Activated CD4-positive, alpha-beta T cell treated with anti-CD3 and anti-CD28 coated beads, Interleukin-2, amount 10 ng/mL, durations not matched to agents 24 days and 14 days (primary cell): ENCODE data around the gene ATP2B2. TPM values are rescaled to one million over a fixed set of nuclear protein-coding genes. Genes with fewer than 3 reads are reported as not detected.

Experiments used
- DNase-seq: peaks from one replicate; pipeline ENCODE4 v3.0.0; 2022
- H3K27ac Mint-ChIP-seq: one replicate; pipeline ENCODE4 v1.8.0; 2022; ENCODE audit warnings: mild to moderate bottlenecking, mixed read lengths
- H3K27me3 Mint-ChIP-seq: one replicate; pipeline ENCODE4 v1.8.0; 2022; ENCODE audit warnings: mixed read lengths
- H3K36me3 Mint-ChIP-seq: one replicate; pipeline ENCODE4 v1.8.0; 2022; ENCODE audit warnings: low read depth, mild to moderate bottlenecking, mixed read lengths
- H3K4me1 Mint-ChIP-seq: one replicate; pipeline ENCODE4 v1.8.0; 2021; ENCODE audit warnings: mixed read lengths
- H3K4me3 Mint-ChIP-seq: one replicate; pipeline ENCODE4 v1.8.0; 2022; ENCODE audit warnings: mild to moderate bottlenecking, moderate library complexity, mixed read lengths
- H3K9me3 Mint-ChIP-seq: one replicate; pipeline ENCODE4 v1.8.0; 2021; ENCODE audit warnings: mixed read lengths
- intact Hi-C: fragments of 100-400 bp; cut with micrococcal nuclease; formaldehyde crosslinking; loops from one replicate; pipeline ENCODE4 v1.15.1; 2023
- total RNA-seq: library from RNA; stranded (reverse); gene quantifications from 2 replicates; pipeline ENCODE4 v1.2.3, GENCODE V29; 2022

ATP2B2 gene
- total RNA-seq, 1 donor from 2014 or later = not detected

GRCh38 chr3:10470120-10471053 is 35.0 kb downstream of the ATP2B2 start:
- Mint-ChIP-seq H3K27ac (no peak overlapping the region), H3K4me1 (peaks cover 4% of the 10 kb centered on the region), H3K9me3 (no peaks in the 10 kb centered on the region), H3K36me3 (no peaks in the 10 kb centered on the region), H3K27me3 (peaks cover 15% of the 10 kb centered on the region), H3K4me3 (no peak overlapping the region)
- DNase-seq = no peak
- intact Hi-C loops = no loop called here

DNA sequence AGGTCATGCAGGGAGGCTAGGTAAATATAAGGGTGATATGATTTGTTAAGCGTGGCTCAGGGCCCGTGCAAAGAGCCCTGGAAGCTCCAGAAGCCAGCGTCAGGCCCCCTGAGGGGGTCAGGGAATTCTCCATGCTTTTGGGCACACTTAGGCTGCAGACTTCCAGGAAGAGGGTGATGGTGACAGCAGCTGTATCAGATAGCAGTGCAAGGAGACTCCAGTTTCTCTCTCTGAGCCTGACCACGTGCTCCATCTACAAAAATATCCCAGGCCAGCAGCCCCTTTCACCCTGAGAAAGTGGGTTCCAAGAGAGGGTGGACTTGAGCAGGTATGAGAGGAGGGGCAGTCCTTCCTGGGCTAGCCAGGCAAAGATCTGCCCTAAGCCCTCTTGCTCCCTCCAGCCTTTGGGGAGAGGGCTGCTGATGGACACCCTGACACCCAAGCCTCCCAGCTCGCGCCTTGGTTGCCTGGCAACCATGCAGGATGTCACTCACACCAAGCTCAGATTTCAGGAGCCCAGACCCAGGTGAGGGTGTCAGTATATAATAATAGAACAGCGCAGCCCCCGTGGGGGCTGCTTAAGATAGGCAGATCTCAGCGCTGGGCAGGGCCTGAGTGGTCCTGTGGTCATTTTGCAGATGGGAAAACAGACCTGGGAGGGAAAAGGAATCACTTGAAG is 35.8 kb downstream of the ATP2B2 start:
- Mint-ChIP-seq H3K36me3 (no peaks in the 10 kb centered on the region), H3K4me3 (no peak overlapping the region), H3K27me3 (peaks cover 15% of the 10 kb centered on the region), H3K4me1 (peaks cover 4% of the 10 kb centered on the region), H3K27ac (no peak overlapping the region), H3K9me3 (no peaks in the 10 kb centered on the region)
- intact Hi-C loops = no loop called here
- no peak for DNase-seq

DNA sequence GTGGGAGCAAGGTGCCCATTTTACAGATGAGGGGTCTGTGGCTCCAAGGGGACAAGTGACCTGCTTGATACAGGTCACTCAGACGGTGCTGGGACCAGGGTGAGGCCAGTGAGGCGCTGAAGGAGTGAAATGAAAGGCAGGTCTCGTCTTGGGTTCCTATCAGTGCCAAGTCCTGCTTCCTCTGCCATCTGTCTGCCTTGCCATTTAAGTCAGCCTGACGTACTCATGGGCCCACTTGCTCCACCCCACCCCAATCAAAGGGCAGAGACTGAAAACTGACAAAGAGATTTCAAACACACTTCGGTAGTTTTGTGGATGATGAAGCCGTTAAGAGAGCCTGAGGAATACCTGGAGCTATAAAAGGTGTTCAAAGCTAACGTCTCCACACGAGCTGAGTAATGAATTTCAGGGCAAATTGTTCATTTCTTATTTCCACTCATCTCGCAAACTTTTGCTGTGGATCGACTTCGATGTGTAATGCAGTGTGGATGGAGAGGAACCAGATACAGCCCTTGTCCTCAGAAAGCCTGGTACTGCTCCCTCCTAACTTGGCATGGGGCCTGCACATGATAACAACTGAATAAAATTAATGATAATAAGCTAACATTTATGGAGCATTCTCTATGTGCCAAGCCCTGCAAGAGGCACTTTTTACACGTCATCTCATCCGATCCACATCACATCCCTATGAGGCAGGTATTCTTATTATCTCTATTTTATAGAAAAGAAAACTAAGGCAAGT is 36.6 kb downstream of the ATP2B2 start:
- H3K27ac Mint-ChIP-seq = no peak overlapping the region
- H3K9me3 Mint-ChIP-seq = no peaks in the 10 kb centered on the region
- intact Hi-C loops = no loop called here
- peaks cover 4% of the 10 kb centered on the region for H3K4me1 Mint-ChIP-seq
- no peaks in the 10 kb centered on the region for H3K36me3 Mint-ChIP-seq
- DNase-seq = no peak
- H3K4me3 Mint-ChIP-seq = no peak overlapping the region
- H3K27me3 Mint-ChIP-seq = peaks cover 15% of the 10 kb centered on the region

DNA sequence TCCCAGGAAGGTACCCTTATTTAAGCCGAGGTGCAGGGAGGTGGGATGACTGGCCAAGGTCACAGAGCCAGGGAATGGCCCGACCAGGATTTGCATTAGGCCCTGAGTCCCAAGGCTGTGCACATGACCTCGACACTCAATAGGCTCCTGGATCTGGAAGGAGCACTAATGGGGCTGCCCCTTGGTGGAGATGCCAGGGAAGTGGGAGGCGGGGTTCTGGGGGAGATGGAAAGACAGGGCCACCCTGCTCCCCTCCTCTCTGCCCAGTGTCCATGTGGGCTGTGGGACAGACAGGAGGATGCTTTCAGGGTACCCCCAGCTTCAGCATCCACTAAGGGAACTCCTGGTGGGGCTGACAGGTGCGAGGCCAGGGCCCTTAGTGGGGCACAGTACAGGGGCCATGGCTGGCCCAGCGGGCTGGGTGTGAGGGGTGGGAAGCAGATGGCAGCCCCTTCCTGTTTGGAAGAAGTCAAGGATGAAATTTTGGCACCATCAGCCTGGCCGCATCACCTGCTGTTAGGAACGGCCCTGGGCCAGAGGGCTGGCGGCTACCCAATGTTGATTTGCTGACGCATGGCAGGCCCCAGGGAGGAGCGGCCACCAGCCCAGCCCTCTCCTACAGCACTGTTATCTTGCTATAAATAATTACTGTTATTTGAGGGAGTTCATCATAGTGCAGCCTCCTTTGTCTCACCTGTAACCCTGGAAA is 37.3 kb downstream of the ATP2B2 start:
- DNase-seq = no peak
- Mint-ChIP-seq H3K27me3 (peaks cover 14% of the 10 kb centered on the region), H3K4me3 (no peak overlapping the region)

GRCh38 chr3:10467204-10467603 is 38.2 kb downstream of the ATP2B2 start:
- Mint-ChIP-seq H3K27me3 (peaks cover 8% of the 10 kb centered on the region), H3K4me3 (no peak overlapping the region), H3K36me3 (no peaks in the 10 kb centered on the region), H3K27ac (no peak overlapping the region), H3K9me3 (no peaks in the 10 kb centered on the region), H3K4me1 (peaks cover 4% of the 10 kb centered on the region)
- no peak for DNase-seq
- intact Hi-C loops = no loop called here

More for the DNA sequence above, 37.3 kb downstream of the ATP2B2 start:
- Mint-ChIP-seq H3K27ac (no peak overlapping the region), H3K9me3 (no peaks in the 10 kb centered on the region), H3K36me3 (no peaks in the 10 kb centered on the region), H3K4me1 (peaks cover 4% of the 10 kb centered on the region)
- intact Hi-C loops = no loop called here

DNA sequence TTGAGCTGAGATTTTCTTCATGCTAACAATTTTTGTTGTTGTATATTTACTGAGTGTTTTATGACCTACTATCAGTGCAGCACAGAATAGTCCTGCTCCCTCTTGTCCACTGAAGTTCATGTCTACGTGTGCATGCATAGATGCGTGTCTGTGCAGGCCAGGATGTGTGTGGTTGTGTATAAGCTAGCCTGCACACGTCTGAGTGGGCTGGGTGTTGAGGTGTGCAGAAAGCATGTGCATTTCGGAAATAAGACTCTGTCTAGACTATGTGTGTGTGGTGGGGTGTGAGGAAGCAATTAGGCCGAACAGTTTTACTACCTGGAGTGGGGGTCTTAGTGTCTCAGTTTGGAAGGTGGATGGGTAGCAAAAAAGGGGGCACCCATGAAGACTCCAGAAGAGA is 39.2 kb downstream of the ATP2B2 start:
- H3K36me3 Mint-ChIP-seq = no peaks in the 10 kb centered on the region
- no peak overlapping the region for H3K27ac Mint-ChIP-seq
- no peak overlapping the region for H3K4me3 Mint-ChIP-seq
- no peak for DNase-seq
- H3K27me3 Mint-ChIP-seq = peaks cover 5% of the 10 kb centered on the region
- no peaks in the 10 kb centered on the region for H3K9me3 Mint-ChIP-seq
- intact Hi-C loops = no loop called here
- peaks cover 2% of the 10 kb centered on the region for H3K4me1 Mint-ChIP-seq

- DNase-seq = no peak
- Mint-ChIP-seq H3K4me3 (no peak overlapping the region), H3K27ac (no peak overlapping the region), H3K4me1 (no peaks in the 10 kb centered on the region), H3K36me3 (no peaks in the 10 kb centered on the region), H3K9me3 (no peaks in the 10 kb centered on the region), H3K27me3 (peaks cover 3% of the 10 kb centered on the region)
- intact Hi-C loops = no loop called here
These were observed 40.2 kb downstream of the ATP2B2 start for GRCh38 chr3:10465161-10465560.

DNA sequence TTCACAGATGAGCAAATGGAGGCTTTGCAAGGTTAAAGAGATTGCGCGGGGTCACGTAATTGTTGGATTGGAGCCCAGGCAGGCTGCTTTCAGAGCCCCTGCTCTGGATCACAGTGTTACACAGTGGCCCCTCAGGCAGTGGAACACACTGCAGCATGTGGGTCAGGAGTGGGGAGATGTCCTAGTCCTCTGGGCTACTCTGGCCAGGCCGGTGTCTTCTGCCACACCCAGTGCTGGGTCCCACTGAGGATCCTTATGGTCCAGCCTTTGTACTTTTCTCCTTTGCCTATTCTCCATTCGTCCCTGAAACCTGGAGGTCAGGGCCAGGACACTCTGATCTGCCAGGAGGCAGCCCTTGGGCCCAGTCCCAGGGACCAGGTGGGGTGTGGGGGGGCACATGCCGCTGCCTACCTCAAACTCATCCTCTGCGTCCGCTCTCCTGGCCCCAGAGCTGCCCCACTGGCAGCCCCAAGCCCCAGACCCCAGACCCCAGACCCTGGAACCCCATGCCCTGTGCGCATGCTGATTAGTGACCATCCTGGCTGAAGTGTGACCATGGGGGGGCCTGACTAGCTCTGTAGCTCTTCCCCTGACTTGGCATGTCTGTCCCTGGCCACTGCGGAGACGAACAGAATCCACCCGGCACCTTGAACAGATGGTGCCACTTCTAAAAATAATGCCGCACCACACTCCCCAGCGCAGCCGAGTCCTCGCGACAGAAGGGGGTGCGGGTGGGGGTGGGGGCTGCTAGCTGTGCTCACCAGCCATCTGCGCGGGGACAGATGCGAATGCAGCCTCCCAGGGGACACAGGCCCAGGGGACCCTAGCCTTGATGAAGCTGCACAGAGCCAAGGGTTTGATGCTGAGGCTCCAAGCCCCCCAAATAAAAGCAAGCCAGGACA is 41.6 kb downstream of the ATP2B2 start:
- no peak overlapping the region for H3K27ac Mint-ChIP-seq
- DNase-seq = no peak
- H3K4me3 Mint-ChIP-seq = no peak overlapping the region
- H3K9me3 Mint-ChIP-seq = no peaks in the 10 kb centered on the region
- intact Hi-C loops = no loop called here
- H3K36me3 Mint-ChIP-seq = no peaks in the 10 kb centered on the region
- peaks cover 2% of the 10 kb centered on the region for H3K27me3 Mint-ChIP-seq
- no peaks in the 10 kb centered on the region for H3K4me1 Mint-ChIP-seq

GRCh38 chr3:10462641-10463532 is 42.5 kb downstream of the ATP2B2 start:
- H3K4me3 Mint-ChIP-seq = no peak overlapping the region
- intact Hi-C loops = no loop called here
- peaks cover 2% of the 10 kb centered on the region for H3K27me3 Mint-ChIP-seq
- H3K4me1 Mint-ChIP-seq = no peaks in the 10 kb centered on the region
- H3K36me3 Mint-ChIP-seq = no peaks in the 10 kb centered on the region
- no peaks in the 10 kb centered on the region for H3K9me3 Mint-ChIP-seq
- DNase-seq = no peak
- H3K27ac Mint-ChIP-seq = no peak overlapping the region

DNA sequence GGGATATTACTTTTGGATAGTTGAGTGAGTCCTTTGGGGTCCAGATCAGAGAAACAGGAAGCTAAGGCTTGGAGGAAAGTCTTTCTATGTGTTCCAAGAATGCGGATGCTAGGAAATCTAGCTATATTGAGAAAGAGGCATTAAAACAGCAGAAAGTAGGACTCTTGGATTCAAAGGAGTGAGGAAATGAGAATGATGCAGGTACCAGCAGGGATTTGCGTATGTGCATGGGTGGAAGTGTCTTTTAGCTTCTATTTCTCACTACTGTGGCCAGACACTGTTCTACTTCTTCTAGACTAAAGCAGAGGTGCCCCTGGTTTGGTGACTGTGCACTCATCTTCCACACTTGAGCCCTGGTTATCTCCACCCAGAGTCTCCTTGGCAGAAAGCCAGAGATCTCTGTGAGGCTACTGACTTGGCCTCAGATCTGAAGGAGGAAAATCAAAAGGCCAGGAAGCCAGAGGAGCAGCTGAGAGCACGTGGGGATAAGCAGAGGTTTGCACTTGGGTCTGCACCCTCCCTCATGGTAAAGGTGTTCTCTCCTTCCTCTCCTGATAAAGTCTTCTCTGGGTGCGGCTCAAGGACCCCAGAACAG is 44.3 kb downstream of the ATP2B2 start:
- Mint-ChIP-seq H3K27ac (no peak overlapping the region), H3K9me3 (no peaks in the 10 kb centered on the region), H3K4me3 (no peak overlapping the region), H3K27me3 (peaks cover 3% of the 10 kb centered on the region), H3K4me1 (peaks cover 3% of the 10 kb centered on the region), H3K36me3 (no peaks in the 10 kb centered on the region)
- intact Hi-C loops = no loop called here
- no peak for DNase-seq

GRCh38 chr3:10459954-10460754 is 45.2 kb downstream of the ATP2B2 start:
- Mint-ChIP-seq H3K36me3 (no peaks in the 10 kb centered on the region), H3K27me3 (peaks cover 8% of the 10 kb centered on the region), H3K27ac (no peak overlapping the region), H3K4me1 (peaks cover 3% of the 10 kb centered on the region), H3K9me3 (no peaks in the 10 kb centered on the region), H3K4me3 (no peak overlapping the region)
- peak; percentile 85 for DNase-seq
- intact Hi-C loops = no loop called here
